GM21528 (cell line): ENCODE data around the gene CHST13.
"Not testable (repeated sequence)": the region's sequence is repeated elsewhere in the genome, so short reads cannot be mapped to it uniquely, and the experiment has no call there.

ENCODE experiments used
- ATAC-seq: cut with Tn5 transposase; IDR thresholded peaks from one replicate; pipeline ENCODE4 v1.9.1; 2021; ENCODE audit warnings: mild to moderate bottlenecking, moderate library complexity; ENCODE audit not compliant: unreplicated experiment, low FRiP score

Gene CHST13

DNA sequence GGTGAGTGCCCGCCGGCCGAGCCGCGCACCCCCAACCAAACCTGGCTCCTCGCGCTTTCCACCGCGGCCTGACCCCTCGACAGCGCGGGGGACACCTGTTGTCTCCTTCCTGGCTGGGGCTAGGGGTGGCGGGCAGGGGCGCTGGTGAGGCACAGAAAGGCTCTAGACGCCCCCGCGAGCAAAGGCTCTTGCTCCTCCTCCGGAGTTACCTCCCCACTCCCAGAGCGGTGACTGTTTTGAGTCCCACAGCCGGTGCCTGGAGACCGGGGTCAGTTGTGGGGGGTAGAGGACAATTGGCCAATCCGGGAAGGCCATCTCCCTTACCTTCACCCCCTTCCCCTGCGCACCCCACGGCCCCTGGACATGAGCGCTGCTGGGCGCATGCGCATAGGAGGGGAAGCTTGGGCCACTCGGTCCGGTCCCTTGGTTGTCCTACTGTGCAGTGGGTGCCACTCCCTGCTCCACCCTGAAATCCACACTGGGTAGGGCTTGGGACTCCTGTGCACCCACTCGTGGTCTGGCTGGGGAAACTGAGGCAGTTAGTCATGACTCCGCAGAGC, 554 bp downstream of the CHST13 start:
- no peak for ATAC-seq

DNA sequence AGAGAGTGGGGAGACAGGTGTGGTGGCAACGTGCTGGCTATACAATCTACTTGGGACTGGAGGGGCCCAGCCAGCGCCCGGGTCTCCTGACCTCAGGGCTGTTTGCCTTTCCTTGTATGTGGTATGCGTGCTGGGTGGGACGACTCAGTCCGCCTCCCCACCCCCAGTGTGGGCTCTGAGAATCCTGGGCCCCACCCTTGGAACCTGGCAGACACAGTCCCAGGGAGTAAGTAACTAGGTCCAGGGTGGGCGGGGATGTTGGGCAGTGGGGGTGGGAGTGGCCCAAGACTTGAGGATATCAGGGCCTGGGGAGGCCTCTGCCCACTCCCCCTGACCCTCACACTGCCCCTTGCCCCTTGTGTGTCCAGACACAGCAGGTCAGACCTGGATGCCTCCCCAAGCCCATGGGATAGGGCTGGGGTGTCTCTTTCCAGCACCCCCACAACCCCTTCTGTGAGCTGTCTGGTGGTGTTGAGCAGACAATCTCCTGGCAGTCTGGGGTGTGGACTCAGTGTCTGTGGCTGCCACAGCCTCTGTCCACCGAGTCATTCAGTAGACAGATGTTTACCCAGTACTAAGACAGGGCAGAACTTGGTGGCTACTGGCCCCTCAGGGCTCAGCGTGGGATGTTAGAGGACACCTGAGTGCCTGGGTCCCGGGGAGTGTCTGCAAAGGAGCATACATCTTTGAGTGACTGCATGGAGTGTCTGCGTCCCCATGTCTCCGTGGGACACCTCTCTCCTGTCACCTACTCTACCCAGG, 1.3 kb downstream of the CHST13 start:
- ATAC-seq, result no peak

DNA sequence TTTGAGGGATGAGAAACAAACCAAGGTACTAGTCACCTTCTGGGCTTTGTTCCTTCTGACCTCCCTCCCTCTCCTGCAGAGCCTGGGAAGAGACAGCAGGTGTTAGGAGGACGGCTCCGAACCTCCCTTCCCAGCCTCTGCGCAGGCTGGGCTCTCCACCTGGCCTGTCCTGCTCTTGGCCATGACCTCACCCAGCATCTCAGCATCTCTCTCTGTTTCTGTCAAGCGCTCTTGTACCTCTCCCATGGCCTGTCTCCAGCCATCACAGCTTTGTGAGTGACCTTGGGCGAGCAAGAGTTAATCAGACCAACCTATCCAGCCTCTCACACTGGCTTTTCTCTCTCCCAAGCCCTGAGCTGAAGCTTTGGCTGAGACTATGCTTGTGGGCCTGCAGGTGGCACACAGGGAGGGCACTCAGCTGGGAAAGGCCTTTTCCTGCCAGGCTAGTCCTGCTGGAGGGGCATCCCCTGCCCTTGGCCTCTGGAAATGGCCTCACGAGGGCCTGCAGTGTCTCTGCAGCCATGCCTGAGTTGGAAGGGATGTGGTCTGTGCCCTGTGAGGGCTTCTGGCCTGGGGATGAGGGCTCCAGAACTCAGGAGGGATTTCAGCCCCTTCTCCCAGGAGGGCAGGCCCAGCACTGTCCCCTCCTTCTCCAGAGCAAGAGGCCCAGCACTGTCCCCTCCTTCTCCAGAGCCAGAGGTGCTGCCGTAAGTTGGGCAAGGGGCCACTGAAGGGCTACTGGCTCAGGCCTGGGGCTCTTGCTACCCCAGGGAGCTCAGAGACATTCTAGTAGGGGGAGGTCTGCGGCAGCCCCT, 2.1 kb downstream of the CHST13 start:
- no peak for ATAC-seq

DNA sequence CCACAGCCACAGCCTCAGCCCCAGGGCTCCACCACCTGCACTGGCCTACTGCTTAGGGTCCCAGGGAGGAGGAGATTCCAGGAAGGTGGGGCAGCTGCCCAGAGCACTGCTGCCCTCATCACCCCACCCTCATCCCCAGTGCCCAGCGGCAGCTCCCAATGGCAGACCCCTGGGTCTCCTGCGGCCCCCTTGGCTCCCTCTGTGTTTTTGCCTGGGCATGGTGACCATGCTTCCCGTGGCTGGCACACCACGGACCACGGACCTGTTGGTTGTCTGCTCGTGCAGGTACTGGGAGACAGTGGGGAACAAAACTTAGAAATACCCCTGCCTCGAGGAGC, 2.7 kb downstream of the CHST13 start:
- no peak for ATAC-seq

DNA sequence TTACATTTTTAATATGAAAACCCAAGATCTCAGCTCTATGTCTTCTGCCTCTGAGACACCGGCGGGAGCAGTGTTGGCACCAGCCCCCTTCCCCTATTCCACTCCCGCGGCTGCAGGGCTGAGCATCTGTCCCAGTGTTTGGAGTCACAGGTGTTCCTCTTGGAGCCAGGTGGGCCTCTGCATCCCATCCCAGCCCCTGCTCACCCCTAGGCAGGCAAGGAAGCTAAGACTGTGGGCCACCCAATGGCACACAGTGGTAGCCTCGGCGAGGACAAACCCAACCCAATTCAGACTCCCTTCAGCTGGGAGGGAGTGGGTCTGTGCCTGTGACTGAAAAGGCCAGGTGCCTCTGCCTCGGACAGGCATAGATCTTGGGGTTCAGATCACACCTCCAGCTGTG, 3.1 kb downstream of the CHST13 start:
- ATAC-seq, result no peak

DNA sequence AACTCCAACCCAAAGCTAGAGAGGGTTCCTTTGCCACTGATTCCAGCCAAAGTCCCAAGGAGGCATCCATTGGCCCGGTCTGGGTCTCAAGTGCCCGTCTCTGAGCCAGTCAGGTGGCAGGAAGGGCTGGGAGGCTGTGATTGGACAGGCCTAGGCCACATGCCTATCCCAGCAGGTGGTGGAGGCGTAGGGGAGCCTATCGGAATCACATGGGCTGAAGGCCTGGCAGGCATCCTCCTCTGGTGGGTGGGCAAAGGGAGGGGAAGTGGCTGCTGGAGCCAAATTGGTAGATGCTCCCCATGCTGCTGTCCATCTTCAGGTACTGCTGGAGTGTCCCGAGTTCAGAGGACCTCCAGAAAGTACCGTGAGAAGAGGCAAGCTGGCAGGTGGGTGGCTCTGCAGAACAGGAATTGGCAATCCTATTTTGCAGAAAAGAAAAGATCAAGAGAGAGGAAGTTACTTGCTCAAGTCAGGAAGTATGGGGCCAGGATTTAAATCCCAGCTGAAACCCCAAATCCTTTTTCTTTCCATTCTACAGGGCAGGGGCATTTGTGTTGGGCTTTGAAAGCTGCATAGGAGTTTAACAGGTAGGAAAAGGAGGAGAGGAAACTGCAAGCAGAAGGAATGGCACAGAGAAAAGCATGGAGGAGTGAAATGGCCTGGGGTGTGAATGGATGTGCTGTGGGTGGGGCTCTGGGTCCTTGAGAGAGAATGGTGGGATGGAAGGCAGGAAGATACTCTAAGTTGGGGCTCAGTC, 3.7 kb downstream of the CHST13 start:
- no peak for ATAC-seq

DNA sequence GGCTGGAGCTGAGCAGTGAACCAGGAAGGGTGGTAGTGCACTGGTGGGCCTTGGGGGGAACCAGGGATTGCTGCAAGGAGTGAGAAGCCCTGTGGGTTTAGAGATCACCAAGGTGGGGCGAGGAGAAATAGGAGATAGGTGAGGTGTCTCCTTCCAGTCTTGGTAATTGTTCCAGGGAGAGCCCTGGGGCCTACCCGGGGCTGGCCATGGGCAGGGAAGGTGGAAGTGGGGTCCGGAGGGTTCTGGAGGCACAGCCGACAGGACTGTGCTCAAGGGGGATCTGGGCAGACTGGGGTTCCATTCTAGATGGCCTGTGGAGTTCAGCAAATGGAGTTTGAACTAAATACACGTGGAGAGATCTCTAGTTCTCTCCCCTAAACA, 4.5 kb downstream of the CHST13 start:
- no peak for ATAC-seq

DNA sequence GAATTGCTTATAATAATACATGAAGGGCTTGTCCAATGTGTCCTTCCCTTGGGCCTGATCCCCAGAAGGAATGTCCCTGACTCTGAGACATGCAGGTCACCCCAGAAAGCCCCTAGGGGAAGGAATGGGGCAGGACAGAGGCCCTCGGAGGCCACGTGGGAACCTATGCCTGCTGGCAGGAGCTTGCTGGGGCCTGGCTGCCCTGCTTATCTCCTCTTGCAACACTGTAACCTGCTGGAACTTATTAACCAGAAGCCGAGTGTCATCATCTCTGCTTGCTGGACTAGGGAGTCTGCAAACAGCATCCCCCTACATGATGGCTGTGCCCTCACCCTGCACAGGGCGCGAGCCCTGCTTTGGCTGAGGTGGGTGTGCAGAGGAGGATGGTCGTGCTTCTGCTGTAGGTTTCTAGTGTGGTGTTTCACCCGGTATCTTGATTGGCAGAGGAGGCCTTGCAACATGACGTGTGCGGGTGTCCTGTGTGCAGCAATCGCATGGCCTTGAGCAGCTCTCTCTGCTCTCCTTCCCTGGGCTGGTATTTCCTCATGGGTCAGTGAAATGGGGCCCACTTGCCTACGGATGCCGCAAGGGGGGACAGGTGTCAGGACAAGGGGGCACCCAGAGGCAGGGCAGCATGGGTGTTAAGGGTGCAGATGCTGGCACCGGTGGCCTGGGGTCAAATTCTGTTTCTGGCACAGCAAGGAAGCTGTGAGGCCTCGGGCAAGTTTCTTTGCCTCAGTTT, 5.0 kb downstream of the CHST13 start:
- no peak for ATAC-seq

DNA sequence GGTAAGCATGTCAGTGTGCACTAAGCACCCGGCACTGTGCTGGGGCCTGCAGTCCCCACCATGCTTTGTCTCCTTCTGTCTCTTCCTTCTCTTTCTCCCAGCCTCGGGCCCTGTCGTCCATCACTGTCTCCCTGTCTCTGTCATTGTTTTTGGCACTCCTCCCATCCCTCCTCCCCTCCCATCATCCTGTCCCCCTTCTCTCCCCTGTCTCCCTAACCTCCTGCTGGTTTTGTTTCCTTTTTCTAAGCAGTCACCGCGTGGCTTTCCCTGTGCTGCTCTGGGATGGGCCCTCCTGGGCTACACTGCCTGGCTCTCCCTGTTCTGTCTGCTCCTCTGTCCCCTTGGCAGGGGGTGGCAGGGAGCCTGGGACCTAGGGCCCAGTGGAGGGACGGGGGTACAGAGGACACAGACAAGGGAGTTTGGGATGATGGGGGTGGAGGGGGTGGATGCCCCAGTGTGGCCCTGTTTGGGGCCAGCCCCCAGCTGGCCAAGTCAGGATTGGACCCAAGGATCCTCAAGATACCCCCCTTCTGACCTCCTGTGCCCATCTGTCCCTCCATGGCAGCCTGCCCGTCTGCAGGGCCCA, 5.7 kb downstream of the CHST13 start:
- no peak for ATAC-seq

DNA sequence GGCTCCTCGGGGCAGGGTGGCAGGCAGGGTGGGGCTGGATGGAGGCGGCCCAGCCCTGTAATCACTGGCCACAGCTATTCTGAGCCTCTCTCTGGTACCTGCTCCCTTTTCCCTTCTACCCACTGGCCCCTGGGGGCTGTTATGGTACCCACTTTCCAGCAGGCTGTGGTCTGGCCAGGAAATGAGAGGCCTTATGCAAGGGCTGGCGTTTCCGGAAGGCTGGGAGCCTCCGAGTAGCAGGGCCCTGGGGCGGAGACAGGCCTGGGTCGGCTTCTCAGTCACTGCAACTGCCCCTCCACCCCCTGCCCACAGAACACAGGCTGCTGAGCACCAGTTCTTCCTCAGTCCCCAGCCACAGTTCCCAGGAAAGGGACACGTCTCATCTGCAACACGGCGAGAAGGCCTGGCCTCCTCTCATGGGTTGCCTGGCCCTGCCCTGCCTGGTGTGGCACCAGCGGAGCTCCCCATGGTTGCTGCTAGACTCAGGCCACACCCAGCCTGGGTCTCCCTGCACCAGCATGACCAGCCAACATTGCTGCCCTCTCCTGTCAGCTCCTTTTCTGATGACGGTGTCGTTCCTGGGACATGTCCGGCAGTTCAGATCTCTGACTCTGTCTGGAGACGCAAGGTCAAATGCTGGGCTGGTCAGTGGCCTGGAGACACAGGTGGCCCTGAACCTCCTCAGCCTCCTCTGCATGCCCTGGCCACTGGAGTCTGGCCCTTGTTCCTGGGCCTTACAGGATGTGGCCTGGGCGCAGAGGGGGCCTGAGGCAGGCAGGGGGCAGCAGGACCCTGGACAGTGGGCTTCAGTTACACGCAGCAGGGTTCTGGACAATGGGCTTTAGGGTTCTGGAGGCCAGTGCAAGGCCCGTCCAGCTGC, 6.5 kb downstream of the CHST13 start:
- no peak for ATAC-seq

DNA sequence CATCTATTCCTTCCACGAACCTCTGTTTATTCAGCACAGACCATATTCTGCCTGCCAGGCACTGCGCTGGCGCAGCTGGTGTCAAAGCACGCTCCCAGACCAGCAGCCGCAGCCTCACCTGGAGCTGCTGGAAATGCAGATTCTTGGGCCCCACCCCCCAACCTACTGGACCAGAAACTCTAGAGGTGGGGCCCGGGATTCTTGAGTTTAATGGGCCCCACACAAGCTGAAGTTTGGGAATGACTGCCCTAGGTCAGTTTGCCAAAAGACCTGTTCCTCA, 7.0 kb downstream of the CHST13 start:
- no peak for ATAC-seq

DNA sequence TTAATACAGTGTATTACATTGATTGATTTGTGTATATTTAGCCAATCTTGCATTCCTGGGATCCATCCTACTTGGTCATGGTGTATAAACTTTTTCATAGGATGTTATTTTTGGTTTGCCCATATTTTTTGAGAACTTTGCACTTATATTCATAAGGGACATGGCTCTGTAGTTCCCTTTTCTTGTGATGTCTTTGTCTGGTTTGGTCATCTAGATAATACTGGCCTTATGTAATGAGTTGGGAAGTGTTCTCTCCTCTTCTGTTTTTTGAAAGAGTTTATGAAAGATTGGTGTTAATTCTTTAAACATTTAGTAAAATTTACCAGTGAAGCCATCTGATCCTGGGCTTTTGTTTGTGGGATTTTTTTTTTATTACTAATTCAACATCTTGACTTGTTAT, 9.6 kb downstream of the CHST13 start:
- ATAC-seq, result no peak

DNA sequence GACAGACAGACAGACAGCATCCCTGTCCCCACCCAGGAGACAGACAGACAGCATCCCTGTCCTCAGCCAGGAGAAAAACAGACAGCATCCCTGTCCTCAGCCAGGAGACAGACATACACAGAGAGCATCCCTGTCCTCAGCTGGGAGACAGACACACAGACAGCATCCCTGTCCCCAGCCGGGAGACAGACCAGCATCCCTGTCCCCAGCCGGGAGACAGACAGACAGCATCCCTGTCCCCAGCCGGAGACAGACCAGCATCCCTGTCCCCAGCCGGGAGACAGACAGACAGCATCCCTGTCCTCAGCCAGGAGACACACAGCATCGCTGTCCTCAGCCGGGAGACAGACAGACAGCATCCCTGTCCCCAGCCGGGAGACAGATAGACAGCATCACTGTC, 10.8 kb downstream of the CHST13 start:
- not testable (repeated sequence) for ATAC-seq

DNA sequence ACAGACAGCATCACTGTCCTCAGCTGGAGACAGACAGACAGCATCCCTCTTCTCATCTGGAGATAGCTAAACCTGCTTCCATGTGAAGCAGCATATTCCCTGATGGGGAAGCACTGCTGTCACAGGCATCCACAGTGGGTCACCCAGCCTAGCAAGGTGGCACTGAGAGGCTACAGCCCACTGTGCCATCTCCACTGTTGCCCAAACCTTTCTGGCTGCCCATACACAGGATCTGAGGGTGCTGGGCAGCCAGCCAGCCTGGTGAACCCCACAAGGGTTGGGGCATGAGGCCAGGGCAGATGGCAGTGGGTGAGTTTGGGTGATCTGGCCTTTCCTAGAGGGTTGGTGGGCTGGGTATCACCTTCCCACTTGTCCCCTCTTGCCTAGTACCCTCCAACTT, 11.7 kb downstream of the CHST13 start:
- ATAC-seq, result no peak

DNA sequence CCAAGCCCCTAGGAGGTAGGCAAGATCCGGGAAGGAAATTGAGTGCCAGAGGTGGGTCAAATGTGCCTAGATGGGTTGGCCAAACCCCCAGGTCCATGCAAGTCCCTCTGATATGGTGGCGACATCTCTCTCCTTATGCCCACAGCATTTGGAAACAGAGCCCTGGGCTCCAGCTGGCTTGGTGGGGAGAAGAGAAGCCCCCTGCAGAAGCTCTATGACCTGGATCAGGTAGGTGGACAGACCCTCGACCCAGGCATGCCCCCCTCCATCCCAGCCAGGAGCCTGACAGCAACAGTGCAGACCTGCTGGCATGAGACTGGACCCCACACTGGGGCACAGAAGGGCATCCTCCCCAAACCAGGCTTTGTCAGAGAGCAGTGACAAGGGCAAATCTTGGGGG, 12.2 kb downstream of the CHST13 start:
- no peak for ATAC-seq

DNA sequence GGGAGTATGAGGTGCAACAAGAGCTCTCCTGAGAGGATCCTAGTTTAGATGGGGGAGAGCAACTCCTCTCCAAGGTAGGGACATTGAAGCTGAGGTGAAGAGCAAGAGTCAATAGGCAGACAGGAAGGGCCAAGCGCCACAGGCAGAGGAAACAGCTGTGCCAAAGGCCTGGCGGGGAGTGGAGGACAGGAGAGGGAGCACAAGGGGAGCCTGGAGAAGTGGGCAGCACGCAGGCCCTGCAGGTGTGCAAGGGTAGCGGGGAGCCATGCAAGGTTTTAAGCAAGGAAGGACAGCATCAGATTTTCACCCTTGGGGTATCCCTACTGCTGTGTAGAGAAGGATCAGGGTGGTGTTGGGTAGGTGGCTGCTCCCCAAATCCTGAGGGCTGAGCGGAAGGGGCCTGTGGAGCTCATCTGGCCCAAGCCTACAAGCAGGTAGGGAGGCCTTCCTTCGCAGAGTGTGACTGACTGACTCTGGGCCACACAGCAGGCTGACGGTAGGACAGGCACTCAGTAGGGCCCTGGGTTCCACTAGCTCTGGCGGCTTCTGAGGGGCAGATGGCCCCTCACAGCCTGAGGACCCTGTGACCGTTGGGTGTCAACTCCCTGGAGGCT, 13.3 kb downstream of the CHST13 start:
- ATAC-seq, result no peak

DNA sequence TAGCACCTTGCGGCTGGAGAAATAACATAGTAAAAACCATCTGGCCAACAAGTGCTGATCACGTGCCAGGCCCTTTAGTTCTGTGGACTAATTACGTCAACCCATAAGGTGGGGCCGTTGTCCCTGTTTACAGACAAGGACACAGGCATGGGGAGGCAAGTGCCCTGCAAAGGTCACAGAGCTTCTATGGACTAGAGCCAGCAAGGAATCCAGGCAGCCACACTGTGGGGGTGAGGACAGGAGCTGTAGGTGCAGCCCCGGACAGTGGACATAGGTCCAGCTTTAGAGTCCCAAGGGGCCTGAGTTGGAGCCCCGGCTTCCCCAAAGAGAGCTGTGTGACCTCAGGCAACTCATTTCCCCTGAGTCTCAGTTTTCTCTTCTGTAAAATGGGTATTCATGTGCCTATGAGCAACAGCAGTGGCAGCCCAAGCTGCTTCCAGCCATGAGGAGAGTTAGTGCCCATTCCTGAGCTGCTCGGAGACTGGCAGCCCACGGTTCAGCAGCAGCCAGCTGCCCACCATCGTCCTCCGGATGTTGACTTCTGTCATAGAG, 13.9 kb downstream of the CHST13 start:
- no peak for ATAC-seq

DNA sequence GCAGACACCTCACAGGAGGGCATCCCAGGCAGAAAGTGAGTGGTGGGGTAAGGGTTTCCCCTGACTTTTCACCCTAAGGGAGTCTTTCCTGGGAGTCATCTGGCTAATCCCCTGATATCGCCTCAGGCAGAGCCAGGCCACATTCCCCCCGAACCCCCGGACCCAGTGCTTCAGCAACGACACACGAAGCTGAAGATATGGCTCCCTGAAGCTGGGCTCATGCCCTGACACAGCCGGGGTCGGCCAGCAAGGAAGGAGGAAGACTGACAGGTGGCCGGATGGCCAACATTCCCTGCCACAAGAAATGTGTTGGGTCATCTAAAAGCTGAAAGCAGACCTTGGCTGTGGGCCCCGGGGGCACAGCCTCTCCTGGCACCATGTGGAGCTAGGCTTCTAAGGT, 14.4 kb downstream of the CHST13 start:
- ATAC-seq, result no peak

DNA sequence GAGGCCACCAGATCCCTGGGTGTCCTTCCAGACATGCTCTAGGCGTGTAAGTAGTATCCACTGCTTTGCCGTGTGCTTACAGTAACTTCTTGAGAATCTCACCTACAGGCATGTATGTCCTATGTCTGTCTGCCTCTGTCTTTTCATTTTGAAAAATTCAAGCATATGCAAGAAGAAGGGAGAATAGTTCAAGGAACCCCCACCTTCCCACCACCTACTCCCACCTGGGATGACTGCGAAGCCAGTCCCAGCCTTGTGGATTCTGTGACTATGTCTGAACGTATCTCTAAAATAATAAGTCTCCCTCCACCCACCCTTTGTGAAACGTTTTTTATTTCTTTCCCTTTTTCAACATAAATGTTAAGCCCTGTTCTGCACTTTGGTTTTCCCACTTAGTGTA, 15.0 kb downstream of the CHST13 start:
- ATAC-seq, result no peak
